HG03159 (cell line): ENCODE results near the gene ALCAM.
A peak's percentile ranks its signal among the peaks of the same experiment; 100 is the strongest.

ENCODE experiments used
- ATAC-seq: cut with Tn5 transposase; IDR thresholded peaks from one replicate; pipeline ENCODE4 v1.9.1; 2021; ENCODE audit warnings: mild to moderate bottlenecking, moderate library complexity; ENCODE audit not compliant: unreplicated experiment

ALCAM gene

GRCh38 chr3:105355408-105356061 is 11.2 kb upstream of the ALCAM start:
- ATAC-seq = no peak

- no peak for ATAC-seq
These were observed 10.3 kb upstream of the ALCAM start for GRCh38 chr3:105356396-105356795.

GRCh38 chr3:105356988-105357387 is 9.7 kb upstream of the ALCAM start:
- no peak for ATAC-seq

- ATAC-seq = no peak
These were observed 7.5 kb upstream of the ALCAM start for GRCh38 chr3:105359098-105359762.

DNA sequence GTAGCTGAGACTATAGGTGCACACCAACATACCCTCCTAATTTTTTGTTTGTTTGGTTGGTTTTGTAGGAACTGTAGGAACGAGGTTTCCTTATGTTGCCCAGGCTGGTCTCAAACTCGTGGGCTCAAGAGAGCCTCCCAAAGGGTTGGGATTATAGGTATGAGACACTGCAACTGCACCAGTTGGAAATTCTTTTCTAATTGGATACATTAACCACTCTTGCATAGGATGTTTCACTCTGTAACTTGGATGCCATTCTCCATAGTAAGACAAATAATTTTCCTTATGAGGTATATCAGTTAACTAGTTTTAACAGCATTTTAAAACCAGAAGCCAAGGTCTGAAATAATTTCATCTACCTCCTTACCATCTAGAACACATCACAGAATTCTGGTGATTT is 6.7 kb upstream of the ALCAM start:
- ATAC-seq = no peak

DNA sequence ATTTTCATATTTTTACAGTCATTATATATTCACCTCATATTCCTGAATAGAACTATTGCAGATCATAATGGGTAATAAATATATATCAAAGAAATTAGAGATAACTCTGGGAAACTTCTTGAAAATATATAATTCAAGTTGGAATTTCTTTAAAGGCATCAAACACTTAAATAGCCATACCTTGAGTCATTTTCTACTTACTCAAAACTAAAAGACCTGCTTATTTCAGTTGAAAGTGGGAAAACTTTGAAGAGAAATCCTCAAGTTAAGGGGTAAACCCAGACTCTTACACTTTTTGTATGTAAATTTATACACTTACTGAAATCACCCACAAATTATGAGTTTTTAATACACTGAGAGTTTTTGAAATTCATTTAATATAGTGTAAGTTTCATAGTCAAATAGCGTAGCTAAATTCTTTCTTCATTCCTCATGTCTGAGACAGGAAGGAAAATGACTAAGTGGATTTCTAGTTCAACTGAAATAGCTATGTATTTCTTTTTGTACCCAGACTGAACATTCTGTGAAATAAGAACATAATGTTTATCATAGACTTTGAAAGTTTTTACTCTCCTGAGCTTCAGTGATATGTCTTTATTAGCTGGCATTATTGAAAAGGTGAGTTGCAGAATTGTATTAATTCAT is 4.6 kb upstream of the ALCAM start:
- no peak for ATAC-seq

DNA sequence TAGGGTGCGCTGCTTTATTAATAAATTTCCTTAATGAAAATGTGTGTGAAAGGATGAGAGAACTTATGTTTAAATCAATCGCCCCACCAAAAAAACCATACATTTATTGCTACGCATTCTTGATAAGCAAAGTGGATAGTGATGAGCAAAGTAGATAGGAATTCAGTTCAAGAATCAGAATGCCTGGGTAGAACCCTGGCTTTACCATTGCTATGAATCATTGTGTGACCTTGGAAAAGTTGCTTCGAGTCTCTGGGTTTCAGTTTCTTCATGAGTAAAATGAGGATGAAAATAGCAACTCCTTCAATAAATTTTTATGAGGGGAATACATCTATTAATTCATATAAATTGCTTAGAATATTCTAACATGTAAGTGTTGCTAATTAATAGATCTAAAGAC is 2.6 kb upstream of the ALCAM start:
- ATAC-seq = no peak

DNA sequence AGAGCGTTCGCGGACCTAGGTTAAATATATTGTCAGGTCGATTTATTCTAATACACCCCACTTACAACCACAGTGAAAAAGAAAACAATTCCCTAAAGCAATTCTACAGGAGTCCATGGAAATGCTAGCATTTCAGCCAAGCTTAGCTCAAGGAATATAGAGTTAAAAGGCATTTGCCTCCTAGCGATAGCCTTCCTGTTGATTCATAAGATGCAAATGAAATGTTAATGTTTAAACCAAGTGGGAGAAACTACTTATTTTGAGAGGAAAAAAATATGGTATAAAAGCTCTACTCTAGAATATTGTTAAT is 1.7 kb upstream of the ALCAM start:
- ATAC-seq = no peak

DNA sequence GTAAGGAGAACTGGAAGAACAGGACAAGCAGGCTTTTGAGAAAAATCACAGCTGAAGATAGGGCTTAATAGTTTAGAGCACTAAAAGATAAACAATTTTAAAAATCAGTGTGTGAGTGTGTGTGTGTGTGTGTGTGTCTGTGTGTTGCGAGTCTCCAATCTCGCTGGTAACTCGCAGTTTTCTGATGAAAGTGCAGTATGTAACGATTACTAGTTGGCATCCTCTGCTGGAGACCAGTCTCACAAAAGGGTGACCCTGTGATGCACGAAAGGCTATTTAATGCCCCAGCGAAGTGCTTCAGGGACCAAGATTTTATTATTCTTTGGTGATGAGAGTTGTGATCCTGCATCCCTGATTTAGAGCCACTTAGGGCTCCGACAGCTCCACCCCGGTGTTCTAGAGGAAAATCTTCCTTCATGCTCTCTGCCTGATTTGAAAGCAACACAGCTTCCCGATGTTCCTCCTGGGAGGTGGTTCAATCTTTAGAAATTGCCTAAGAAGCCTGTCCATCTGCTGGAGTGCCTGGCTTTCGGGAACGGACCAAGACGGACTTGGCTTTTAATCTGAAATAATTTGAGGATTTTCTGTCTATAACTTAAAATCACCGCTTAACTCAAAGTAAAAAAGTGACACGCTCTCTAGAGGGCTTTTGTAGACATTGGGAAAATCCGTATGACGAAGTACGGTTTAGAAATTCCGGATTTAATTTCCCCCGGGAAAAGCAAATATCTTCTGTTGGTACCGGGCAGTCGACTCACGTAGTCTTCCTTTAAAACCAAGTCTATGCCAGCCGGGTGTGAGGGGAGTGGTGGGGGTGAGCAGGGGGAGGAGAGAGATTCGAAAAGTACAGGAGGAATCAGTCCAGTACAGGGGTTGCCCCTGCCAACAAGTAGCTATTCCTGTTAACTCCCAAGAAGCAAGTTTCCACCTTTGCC is 1.1 kb upstream of the ALCAM start:
- no peak for ATAC-seq

GRCh38 chr3:105367063-105367405 is 325 bp downstream of the ALCAM start:
- ATAC-seq = no peak

DNA sequence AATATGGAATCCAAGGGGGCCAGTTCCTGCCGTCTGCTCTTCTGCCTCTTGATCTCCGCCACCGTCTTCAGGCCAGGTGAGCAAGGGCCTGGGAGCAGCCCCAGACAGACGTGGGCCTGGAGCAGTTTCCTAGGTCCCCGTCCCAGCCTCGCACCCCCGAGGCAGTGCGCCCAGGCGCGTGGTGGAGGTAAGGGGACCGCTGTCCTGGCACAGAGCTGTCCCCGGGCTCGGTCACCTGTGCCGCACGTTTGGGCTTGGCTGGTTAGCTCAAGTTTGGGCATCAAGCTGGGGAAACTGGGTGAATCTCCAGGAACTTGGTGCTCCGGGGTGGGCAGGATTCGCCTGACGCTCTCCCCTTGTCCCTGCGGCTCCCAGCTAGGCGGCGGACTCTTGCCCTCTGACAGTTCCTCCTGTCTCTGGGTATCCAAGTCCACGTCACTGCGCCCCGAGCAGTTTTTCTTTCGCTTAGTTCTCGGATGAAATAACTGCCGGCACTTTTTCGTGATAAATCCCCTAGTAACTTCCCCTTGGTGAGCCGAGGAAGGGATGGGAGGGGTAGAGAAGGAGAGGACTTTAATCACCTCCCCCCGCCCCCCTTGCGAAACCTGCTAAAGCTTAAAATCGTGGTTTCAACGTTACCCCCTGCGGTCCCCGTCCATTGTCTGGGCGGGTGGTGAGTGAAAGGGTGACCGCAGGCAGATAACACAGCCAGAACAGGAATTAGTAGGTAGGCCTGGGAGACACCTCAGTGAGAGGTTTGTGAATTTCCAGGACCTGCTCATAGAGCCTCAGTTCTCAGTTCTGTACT is 901 bp downstream of the ALCAM start:
- ATAC-seq = peak; percentile 27

DNA sequence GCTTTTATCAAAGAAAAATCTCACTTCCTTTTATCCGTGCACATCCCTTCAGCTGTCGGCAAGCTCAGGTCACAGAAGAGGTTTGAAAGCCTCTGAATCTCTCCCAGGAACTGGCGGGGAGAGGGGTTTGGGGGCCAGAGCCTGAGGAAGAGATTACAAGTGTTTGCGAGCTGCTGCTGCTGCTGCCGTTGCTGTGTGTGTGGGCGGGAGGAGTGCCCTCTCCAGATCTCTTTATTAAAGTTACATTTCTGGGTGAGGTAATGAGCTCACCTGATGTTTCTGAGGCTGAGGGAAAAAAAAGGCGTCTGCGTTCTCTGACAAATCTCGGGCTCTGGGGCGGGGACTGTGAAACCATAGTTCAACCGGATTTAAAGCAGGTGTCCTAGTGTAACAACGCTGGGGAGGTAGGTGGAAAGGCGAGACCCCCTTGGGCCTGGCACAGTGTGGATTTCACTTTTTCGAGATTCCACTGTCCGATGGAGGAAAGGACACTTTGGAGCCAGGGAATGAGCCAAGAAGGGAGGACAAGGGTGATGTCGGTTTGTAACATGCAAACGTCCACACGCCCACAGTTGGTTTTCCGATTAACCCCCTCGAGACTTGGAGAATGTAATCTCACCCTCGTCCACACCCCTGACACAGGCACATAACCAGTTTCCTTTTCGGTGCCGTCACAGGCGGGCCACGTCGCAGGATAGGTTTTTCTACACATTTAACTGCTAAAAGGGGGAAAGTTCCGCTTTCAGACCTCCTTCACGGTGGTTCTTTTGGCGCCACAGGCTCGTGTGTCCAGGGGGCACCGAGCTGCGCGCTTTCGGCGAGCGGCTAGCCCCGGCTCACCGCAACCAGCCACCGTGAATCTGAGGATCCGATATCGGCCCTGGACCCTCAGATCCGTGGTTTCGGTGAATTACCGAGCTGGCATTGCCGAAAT is 2.1 kb downstream of the ALCAM start:
- ATAC-seq = peak; percentile 31

- peak; percentile 23 for ATAC-seq
These were observed 3.0 kb downstream of the ALCAM start for GRCh38 chr3:105369500-105370371.

DNA sequence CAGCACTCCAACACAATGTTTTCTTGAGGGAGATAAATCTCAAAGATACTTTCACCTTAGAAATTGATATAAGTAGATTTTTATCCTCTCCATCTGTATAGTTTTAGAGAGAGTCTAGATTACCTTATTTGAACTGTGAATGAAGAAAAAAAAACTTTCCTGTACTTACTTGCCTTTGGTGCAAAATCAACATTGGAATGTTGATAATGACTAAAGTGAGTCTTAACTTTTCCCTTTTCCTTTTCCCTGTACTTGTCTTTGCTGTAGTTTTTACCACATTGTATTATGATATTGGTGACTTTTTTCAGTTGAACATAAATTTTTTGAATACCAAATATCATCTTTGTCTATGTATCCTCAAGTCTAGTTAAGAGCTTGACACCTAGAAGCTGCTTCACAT is 6.7 kb downstream of the ALCAM start:
- no peak for ATAC-seq

DNA sequence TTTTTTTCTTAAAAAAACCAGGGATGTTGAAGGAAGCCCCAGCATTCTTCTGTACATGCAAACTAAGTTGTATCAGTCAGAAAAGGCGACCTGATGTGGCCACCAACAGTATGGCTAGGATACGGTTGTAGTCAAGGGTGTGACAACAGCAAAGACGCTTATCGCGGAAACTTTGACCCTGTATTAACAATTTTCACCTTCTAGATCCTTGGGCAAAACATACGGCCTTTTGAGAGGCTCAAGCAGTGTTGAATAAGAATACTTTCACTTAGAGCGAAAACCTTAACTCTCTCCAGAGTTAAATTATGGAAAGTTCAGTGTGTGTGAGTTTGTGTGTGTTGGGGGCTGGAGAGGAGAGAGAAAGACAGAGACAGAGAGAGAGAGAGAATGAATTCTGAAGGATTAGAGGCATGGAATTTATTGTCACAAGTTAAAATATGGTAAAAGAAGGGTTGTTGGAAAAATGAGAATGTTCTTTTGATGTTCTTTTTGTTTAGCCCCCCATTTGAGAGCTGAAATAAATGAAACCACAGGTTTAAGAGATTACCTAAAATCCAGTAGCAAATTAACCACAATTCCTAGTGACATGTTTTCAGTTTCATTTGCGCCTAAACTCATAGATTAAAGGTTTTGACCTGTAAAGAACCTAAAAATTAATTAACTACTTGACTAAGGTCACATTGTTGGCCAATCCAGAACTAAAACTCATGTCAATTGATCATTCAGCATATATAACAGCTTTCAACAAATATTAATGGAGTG is 9.2 kb downstream of the ALCAM start:
- no peak for ATAC-seq

- ATAC-seq = no peak
These were observed 11.0 kb downstream of the ALCAM start for GRCh38 chr3:105377716-105378115.

DNA sequence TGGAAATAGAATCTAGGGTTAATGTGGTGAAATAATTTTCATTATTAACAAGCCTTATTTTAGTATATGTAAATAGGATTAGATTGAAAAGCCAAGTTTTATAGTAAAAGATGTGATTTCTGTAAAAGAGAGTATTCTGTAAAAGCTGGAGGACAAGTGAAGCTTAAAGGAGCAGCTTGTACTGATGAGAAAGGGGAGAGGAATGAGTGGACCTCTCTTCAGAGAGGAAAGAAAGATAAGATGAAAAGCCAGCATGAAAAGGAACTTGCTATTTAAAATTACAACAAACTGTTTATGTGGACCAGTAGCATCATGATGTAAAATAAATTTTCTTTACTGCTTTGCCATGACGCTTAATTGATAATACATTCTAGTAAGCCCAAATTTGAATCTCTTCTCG is 18.5 kb downstream of the ALCAM start:
- ATAC-seq = no peak
